Occipital lobe (tissue), 2 donors: ENCODE measurements around the gene VWA1. TPM values are rescaled to one million over a fixed set of nuclear protein-coding genes. Genes with fewer than 3 reads are reported as not detected.
"Not testable (repeated sequence)": the region's sequence is repeated elsewhere in the genome, so short reads cannot be mapped to it uniquely, and the experiment has no call there.

Experiments used
- DNase-seq: peaks from one replicate; lab custom pipeline; 2025; lab: John Stamatoyannopoulos, UW
- total RNA-seq: library from RNA; depleted of rRNA; stranded (reverse); fragments of >200 nt; gene quantifications from one replicate; pipeline ENCODE4 v1.2.3, GENCODE V29; 2014

VWA1 gene
- total RNA-seq, 1 donor from 2014 or later, result 4.1 TPM

DNA sequence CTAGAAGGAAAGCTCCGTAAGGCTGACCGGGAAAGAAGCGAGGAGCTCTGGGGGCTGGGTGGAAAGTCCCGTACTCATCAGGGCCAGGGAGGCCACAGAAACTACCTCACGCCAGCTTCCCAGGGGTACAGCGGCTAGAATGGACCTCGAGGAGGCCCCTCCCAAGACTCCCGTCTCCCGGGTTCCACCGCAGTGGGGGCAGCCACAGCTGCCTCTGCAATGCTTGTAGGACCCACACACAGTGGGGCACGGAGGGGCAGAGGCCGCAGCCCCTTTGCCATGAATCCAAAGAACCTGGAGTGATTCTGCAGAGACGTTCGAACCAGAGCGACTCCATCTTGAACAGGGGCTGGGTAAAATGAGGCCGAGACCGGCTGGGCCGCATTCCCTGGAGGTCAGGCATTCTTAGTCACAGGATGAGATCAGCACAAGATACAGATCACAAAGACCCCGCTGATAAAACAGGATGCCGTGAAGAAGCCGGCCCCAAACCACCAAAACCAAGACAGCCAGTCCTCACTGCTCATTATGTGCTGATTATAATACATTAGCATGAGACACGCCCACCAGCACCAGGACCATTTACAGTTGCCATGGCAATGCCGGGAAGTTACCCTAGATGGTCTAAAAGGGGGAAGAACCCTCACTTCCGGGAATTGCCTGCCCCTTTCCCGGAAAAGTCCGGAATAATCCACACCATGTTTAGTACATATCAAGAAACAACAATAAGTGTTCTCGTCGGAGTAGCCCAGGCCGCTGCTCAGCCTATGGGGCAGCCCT lies 12.8 kb upstream of the VWA1 start:
- DNase-seq, result no peak

- no peak for DNase-seq
These were observed 12.3 kb upstream of the VWA1 start for GRCh38 chr1:1423245-1423597.

- DNase-seq, result no peak
These were observed 10.8 kb upstream of the VWA1 start for GRCh38 chr1:1424707-1425106.

GRCh38 chr1:1425426-1425752 lies 10.1 kb upstream of the VWA1 start:
- no peak for DNase-seq

DNA sequence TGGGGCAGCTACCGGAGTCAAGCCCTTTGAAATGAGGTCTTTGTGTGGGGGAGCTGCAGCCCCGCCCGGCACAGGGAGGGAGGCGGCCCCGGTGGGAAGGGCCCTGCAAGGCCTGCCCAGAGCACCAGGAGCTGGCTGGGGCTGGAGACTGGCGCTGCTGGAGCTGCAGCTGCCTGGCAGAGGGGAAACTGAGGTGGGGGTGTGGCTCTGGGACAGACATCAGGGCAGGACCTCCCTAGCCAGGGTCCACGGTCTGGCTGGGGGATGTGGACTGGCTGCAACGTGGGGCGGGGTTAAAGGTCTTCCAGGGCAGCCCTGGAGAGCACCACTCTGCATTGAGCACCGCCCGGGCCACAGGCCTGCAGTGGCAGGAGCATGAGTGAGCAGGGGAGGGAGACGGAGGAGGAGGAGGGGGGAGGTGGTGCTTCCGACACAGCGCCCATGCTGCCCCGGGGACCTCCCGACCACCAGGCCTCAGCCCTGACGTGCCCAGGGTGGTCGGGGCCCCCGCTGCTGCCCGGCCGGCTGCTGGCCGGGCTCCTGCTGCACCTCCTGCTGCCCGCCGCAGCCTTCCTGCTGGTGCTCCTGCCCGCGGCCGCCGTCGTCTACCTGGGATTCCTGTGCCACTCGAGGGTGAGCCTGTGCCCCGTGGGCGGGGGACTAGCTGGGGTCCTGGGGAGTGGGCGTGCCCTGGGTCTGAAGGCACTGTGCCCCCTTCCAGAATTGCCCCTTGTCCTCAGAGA lies 9.6 kb upstream of the VWA1 start:
- DNase-seq, result peak; percentile 64

DNA sequence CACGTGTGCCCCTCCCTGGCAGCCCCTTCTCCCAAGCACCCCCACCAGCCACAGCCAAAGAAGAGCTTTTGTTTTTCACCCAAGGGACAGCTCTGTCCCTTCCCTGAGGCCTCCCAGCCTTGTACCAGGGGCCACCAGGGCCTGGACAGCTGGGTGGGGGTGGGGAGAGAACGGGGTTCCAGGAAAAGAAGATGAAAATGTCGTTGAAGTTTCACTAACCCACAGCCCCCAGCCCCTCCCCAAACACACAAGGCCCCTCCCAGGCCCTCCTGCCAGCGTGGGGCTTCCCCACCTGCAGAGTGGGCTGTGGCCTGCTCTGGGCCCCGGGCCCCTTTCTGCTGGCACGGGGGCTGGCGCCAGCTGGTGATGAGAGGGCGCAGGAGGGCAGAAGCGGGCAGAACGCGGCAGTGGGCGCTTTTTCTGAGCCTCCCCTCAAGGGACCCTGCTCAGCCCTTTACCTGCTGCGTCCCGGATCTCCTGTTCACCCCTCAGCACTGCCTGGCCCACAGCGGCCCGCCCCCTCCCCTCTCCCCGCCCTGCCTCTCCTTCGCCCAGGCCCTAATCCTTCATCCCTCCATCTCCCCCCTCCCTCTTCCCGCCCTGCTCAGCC lies 8.9 kb upstream of the VWA1 start:
- DNase-seq, result peak; percentile 61

GRCh38 chr1:1427106-1427819 lies 8.2 kb upstream of the VWA1 start:
- DNase-seq, result no peak

DNA sequence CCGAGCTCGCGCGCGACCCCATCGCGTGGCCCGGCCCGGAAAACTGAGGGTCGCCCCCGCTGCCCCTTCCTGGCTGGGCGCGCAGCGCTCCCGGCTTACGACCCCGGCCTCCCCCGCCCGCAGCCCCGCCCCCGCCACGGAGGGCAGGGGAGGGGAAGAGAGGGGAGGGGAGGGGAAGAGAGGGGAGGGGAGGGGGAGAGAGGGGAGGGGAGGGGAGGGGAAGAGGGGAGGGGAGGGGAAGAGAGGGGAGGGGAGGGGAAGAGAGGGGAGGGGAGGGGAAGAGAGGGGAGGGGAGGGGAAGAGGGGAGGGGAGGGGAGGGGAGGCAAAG lies 7.7 kb upstream of the VWA1 start:
- no peak for DNase-seq

DNA sequence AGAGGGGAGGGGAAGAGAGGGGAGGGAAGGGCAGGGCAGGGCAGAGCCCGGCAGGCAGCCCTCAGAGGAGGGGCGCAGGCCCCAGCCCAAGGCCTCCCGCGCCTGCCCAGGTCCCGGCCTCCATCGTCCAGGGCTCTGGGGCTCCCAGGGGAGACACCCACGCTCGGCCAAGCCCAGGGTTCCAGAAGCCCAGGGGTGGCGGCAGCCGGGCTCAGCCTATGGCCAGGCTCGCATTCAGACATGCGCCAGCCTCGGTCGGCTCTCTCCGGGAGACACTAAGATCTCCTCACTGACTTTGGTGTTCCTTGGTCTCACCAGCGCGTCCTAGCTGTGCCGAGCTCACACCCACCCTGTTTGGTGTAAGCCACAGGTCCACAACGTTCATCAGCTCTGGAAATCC lies 7.3 kb upstream of the VWA1 start:
- no peak for DNase-seq

DNA sequence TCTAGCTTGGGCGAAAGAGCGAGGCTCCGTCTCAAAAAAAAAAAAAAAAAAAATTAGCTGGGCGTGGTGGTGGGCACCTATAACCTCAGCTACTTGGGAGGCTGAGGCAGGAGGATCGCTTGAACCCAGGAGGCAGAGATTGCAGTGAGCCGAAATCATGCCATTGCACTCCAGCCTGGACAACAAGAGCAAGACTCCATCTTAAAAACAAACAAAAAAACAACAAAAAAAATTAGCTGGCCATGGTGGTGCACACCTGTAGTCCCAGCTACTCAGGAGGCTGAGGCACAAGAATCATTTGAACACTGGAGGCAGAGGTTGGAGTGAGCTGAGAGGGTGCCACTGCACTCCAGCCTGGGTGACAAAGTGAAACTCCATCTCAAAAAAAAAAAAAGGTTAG lies 6.5 kb upstream of the VWA1 start:
- DNase-seq, result not testable (repeated sequence)

GRCh38 chr1:1429671-1430073 lies 5.8 kb upstream of the VWA1 start:
- DNase-seq, result no peak

DNA sequence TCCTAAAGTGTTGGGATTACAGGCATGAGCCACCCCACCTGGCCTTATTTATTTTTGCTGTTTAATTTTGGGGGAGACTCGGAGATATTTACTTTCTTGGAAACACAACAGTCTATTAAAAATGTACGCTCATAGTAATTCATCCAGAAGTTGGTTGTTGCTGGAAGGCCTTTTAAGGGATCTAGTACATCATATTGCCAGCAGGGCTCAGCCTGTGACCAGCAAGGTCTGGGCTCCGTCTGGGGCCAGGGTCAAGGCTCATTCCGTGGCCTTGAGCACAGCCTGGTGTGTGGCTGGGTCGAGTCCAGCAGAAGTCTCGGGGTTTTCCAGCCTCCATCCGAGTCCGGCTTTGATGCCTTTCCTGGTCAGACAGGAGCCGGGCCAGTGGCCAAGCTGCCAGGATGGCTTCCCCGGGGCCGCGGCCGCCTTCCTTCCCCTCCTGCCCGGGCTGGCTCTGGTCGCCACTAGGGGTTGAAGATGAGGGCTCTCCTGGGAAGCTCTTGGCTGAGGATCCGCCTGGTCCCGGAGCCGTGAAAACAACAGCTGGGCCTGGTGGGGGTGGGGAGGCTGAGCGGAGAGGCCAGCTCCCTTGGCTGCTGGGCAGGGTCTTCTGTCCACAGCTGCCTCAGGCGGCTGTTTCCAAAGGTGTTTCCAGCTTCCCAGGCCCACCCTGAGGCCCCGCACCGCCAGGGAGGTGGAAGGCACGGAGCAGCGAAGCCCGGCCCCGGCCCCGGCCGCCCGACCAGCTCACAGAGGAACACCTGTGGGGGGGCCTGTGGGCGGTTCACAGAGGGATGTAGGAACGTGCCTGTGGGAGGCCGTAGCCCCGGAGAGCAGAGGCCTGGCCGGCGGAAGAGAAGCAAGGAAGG lies 5.1 kb upstream of the VWA1 start:
- DNase-seq, result peak; percentile 27

DNA sequence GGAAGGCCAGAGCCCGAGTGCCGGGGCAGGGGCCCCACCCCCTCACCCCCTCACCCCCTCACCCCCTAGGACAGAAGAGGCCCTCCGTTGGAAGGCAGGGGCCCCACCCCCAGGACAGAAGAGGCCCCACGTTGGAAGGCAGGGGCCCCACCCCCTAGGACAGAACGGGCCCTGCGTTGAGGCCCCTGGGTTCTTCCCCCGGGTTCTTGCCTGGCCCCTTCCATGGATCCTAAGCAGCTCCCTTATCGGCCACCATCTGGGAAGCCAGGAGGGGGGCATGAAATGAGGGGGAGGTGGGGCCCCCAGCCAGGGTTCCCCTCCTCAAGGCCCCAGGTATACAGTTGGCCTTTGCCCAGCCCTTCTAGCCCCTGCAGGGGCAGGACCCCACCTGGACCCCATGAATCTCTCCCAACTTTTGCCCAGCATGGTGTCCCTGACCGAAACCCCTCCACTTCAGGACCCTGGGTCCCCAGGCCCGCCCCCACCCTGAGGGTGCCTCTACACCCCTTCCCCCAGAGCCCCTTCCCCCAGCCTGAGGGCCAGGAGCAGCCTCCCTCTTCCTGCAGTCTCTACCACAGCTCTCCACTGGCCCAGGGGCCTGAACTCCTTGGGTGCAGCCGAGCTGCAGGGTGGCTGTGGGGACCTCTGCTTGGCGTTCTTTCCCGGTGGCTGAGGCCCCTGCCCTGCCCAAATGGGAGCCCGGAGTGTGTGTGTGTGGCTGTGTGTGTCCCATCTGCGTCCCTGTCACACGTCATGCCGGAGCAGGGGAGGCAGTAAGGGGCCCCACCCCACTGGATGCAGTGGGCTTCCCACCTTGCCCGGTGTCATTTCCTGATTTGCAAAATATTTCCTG lies 4.3 kb upstream of the VWA1 start:
- no peak for DNase-seq

DNA sequence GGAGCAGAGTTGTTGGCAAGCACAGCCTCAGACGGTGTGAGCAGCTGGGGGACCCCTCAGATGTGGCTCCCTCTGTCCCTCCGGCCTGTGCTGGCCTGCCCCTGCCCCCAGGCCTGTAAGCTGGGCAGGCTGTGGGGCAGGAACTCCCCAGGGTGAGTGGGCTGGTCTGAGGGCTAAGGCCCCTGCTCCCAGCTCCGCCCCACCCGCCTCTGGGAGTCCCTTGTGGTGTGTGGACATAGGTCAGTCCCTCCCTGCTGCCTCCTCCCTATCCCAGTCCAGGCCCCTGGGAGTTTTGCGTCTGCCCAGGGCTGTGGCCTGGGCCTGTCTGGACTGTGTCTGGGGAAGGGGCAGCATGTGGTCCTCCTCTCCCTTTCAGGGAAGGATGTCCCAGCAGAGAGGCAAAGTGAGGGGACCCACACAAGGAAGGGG lies 3.6 kb upstream of the VWA1 start:
- no peak for DNase-seq

GRCh38 chr1:1432274-1432950 lies 3.1 kb upstream of the VWA1 start:
- no peak for DNase-seq

DNA sequence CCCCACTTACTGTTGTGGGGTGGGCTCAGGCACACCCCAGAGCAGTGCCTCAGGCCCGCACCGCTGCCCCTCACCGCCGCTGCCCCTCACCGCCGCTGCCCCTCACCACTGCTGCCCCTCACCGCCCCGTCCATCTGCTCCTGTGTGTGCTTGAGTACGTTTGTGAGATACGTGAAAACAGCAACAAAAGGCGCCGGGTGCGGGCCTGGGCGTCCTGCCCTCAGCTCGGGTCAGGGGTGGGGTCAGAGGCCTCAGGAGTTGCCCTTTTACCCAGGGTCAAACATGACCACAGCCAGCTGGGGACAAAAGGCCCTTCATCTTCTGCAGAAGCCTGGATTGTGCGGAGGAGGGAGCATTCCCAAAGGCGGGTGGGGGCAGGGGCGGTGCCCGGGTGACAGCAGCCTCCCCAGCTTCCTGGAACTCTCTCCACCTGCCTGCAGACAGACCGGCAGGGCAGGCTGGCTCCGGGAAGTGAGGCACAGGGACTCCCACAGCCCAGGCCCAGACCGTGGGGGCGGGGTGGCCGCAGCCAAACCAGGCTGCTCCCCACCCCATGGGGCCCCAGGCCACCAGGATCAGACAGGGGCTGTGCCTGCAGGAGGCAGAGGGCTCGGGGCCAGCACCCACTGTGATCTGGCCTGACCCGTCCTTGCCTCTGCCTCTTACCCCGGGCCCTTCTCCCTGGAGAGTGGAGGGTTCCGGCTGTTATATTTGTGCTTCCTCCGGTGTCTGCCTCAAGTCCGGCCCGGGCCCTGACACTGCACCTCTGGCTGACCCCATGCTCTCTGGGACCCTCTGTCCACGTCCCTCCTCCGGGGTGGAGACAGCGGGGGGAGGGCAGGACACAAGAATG lies 2.3 kb upstream of the VWA1 start:
- DNase-seq, result peak; percentile 74

- no peak for DNase-seq
These were observed 1.7 kb upstream of the VWA1 start for GRCh38 chr1:1433804-1434130.

DNA sequence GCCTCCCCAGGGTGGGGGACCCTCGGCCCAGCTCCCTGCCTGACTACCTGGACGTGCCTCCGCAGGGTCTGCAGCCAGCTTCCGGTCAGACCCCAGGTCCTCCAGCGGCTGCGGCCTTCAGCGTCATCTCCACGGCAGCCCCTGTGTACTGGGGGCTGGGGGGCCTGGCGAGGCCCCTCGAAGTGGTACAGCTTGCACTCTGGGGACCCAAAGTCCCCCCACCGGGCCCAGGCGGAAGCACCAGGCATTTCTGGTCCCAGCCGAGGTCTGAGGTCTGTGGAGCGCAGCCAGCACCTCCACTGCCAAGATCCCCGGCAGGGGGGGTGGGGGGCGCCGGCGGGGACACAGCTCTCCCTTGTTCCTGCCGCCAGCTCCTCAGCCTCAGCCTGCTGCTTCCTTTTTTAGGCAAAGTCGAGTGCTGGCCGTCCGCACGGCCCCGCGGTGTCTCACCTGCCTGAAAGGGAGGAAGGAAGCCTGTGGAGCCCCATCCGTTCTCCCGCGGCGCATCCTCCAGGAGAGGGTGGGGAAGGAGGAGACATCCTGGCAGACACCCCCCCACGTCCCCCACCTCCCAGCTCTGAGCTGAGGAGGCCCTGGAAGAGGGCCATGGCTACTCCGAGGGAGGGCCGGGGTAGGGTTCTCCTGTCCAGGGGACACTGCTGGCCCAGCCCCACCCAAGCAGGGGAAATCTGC lies 1.2 kb upstream of the VWA1 start:
- DNase-seq, result peak; percentile 44

- no peak for DNase-seq
These were observed 725 bp upstream of the VWA1 start for GRCh38 chr1:1434824-1435105.
